HG03575 (cell line): Measurements from ENCODE around the gene NPS.

Source experiments
- ATAC-seq: cut with Tn5 transposase; IDR thresholded peaks from one replicate; pipeline ENCODE4 v1.9.1; 2021; ENCODE audit not compliant: unreplicated experiment, insufficient number of reproducible peaks, low FRiP score; ENCODE audit errors: extremely low read depth

NPS gene

GRCh38 chr10:127549009-127549408 lies at the start of gene NPS:
Gene NPS (plus strand): TSS chr10:127549309. CDS start chr10:127549369, 60 bp downstream.
- no peak for ATAC-seq

- ATAC-seq = no peak
Observed at GRCh38 chr10:127500127-127500526, 49.0 kb upstream of the NPS start.

GRCh38 chr10:127506094-127506493 lies 43.0 kb upstream of the NPS start:
- no peak for ATAC-seq

GRCh38 chr10:127522298-127522697 lies 26.8 kb upstream of the NPS start:
- ATAC-seq = no peak

GRCh38 chr10:127523476-127523875 lies 25.6 kb upstream of the NPS start:
- no peak for ATAC-seq

GRCh38 chr10:127524229-127524628 lies 24.9 kb upstream of the NPS start:
- ATAC-seq = no peak

GRCh38 chr10:127524908-127525665 lies 24.0 kb upstream of the NPS start:
- no peak for ATAC-seq

- ATAC-seq = no peak
Observed at GRCh38 chr10:127525686-127526085, 23.4 kb upstream of the NPS start.

GRCh38 chr10:127526161-127526560 lies 22.9 kb upstream of the NPS start:
- no peak for ATAC-seq

GRCh38 chr10:127527320-127527719 lies 21.8 kb upstream of the NPS start:
- ATAC-seq = no peak

GRCh38 chr10:127527891-127528290 lies 21.2 kb upstream of the NPS start:
- no peak for ATAC-seq

GRCh38 chr10:127532193-127532592 lies 16.9 kb upstream of the NPS start:
- ATAC-seq = no peak

GRCh38 chr10:127532659-127533058 lies 16.4 kb upstream of the NPS start:
- ATAC-seq = no peak

- ATAC-seq = no peak
Observed at GRCh38 chr10:127534074-127534473, 15.0 kb upstream of the NPS start.

- no peak for ATAC-seq
Observed at GRCh38 chr10:127534496-127534895, 14.6 kb upstream of the NPS start.

- no peak for ATAC-seq
Observed at GRCh38 chr10:127535802-127536515, 13.2 kb upstream of the NPS start.

GRCh38 chr10:127536972-127537760 lies 11.9 kb upstream of the NPS start:
- ATAC-seq = no peak

- no peak for ATAC-seq
Observed at GRCh38 chr10:127537924-127538323, 11.2 kb upstream of the NPS start.

- no peak for ATAC-seq
Observed at GRCh38 chr10:127548022-127548421, 1.1 kb upstream of the NPS start.

- no peak for ATAC-seq
Observed at GRCh38 chr10:127550861-127551260, 1.8 kb downstream of the NPS start.
